WERI-Rb-1 (cell line): Measurements from ENCODE around the gene RFC3.
"Not testable (repeated sequence)": the region's sequence is repeated elsewhere in the genome, so short reads cannot be mapped to it uniquely, and the experiment has no call there.

Source experiments
- DNase-seq: peaks from one replicate; pipeline ENCODE4 v3.0.0-alpha.2; 2020
- H3K27ac ChIP-seq: fragments of 250-450 bp; sonication (Bioruptor Pico); 2 replicates; pipeline ENCODE4 v1.5.1; 2020; ENCODE audit warnings: mild to moderate bottlenecking, moderate library complexity
- H3K27me3 ChIP-seq: fragments of 250-450 bp; sonication (Bioruptor Pico); 2 replicates; pipeline ENCODE4 v1.5.1; 2021; ENCODE audit warnings: mild to moderate bottlenecking, low read depth, moderate library complexity; ENCODE audit not compliant: insufficient read depth, severe bottlenecking
- H3K36me3 ChIP-seq: fragments of 250-450 bp; sonication (Bioruptor Pico); 2 replicates; pipeline ENCODE4 v1.5.1; 2020; ENCODE audit warnings: mild to moderate bottlenecking, moderate library complexity
- H3K4me3 ChIP-seq: 2 replicates; pipeline ENCODE4 v1.5.1; 2011; ENCODE audit warnings: low read depth, mild to moderate bottlenecking, control low read depth, low read length
- H3K9me3 ChIP-seq: fragments of 250-450 bp; sonication (Bioruptor Pico); 2 replicates; pipeline ENCODE4 v1.5.1; 2021; ENCODE audit warnings: mild to moderate bottlenecking, moderate library complexity; ENCODE audit not compliant: severe bottlenecking
- TF ChIP-seq, protein P1 (sequence below): IDR thresholded peaks from 2 replicates; pipeline ENCODE4 v1.5.1; 2011; ENCODE audit warnings: low read depth, mild to moderate bottlenecking, control low read depth, inconsistent platforms, low read length

The RFC3 gene

DNA sequence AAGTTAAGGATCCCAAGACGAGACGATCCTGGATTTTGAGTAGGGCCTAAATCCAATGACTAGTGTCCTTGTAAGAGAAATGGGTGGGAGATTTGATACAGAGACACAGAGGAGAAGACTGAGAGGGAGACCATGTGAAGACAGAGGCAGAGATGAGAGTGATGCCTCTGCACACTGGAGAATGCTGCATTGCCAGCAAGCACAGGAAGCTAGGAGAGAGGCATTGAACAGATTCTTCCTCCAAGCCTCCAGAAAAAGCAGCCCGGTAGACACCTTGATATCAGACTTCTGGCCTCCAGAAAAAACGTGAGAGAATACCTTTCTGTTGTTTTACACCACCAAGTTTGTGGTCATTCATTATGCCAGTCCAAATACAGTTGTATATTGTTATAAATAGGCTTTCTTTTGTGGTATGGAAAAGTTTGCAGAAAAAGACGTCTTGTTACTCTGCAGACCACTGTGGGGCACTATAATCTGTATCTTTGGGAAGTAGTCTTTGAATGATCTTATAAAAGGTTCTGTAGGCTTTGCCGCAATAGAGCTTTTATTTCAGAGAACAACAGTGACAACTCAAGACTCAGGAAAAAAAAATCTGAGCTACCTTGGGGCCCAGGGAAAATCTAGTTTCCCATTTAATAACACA, 17.9 kb upstream of the RFC3 start:
- TF ChIP-seq, protein P1, sequence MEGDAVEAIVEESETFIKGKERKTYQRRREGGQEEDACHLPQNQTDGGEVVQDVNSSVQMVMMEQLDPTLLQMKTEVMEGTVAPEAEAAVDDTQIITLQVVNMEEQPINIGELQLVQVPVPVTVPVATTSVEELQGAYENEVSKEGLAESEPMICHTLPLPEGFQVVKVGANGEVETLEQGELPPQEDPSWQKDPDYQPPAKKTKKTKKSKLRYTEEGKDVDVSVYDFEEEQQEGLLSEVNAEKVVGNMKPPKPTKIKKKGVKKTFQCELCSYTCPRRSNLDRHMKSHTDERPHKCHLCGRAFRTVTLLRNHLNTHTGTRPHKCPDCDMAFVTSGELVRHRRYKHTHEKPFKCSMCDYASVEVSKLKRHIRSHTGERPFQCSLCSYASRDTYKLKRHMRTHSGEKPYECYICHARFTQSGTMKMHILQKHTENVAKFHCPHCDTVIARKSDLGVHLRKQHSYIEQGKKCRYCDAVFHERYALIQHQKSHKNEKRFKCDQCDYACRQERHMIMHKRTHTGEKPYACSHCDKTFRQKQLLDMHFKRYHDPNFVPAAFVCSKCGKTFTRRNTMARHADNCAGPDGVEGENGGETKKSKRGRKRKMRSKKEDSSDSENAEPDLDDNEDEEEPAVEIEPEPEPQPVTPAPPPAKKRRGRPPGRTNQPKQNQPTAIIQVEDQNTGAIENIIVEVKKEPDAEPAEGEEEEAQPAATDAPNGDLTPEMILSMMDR = no peak
- Histone ChIP-seq H3K9me3 (no peaks in the 10 kb centered on the region), H3K27me3 (no peaks in the 10 kb centered on the region), H3K27ac (no peak overlapping the region), H3K4me3 (no peak overlapping the region), H3K36me3 (no peaks in the 10 kb centered on the region)
- no peak for DNase-seq

DNA sequence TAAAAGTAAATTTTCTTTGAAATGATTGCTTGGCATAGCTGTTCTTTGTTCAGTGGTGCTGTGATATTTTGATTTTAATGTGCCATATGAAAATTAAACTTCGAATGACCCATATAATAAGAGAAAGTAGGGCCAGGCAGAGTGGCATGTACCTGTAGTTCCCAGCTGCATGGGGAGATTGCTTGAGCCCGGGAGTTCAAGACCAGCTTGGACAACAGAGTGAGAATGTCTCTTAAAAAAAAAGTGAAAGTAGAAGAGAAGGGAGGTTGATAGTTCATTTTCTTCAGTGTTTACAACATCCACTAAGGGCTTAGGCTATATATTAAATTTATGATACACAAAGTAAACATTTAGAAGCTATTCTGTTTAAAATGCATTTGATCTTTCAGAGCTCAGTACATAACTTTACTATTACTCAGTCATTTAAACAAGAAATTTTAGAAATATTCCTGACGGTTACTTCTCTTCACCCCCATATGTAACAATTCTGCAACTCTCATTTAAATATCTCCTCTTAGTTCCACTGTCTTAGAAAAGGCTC, 17.2 kb upstream of the RFC3 start:
- Histone ChIP-seq H3K27ac (no peak overlapping the region), H3K36me3 (no peaks in the 10 kb centered on the region), H3K27me3 (no peaks in the 10 kb centered on the region), H3K4me3 (no peak overlapping the region), H3K9me3 (no peaks in the 10 kb centered on the region)
- no peak for DNase-seq
- TF ChIP-seq, protein P1 = no peak

DNA sequence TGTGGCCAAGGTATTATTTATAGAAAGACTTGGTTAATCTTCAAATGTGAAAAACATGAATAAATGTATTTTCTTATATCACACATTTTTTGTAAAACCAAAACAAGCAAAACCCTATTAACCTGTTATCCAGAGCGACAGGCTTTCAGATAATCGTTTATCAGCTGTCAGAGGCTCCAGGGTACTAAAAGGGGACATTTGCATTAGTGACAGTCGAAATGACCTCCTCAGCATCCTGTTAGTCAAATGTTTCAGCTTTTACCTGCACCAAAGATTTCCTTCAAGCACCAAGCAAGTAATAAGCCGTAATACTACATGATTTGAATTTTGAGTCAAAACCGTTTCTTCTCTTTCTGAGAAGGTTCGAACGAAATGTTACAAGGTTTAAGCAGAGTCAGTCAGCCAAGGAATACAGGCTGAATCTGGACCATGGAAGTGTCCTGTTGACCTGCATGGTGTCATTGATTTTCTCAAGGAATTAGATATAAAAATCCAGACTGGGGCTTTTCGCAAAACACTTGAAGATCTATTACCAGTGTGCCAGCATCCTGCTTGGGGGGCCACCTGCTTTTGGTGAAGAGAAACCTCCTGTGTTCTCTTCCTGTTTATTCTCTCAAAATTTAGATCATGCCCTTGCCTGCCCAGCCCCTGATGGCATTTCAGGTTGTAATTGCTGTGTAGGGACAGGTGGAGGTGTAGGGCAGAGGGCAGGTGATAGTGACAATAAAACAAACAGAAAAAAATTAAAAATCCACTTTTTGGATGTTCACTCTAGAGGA, 11.3 kb upstream of the RFC3 start:
- DNase-seq = no peak
- TF ChIP-seq, protein P1 = no peak
- no peak overlapping the region for H3K27ac ChIP-seq
- H3K4me3 ChIP-seq = no peak overlapping the region
- no peaks in the 10 kb centered on the region for H3K36me3 ChIP-seq
- no peaks in the 10 kb centered on the region for H3K27me3 ChIP-seq
- H3K9me3 ChIP-seq = no peaks in the 10 kb centered on the region

DNA sequence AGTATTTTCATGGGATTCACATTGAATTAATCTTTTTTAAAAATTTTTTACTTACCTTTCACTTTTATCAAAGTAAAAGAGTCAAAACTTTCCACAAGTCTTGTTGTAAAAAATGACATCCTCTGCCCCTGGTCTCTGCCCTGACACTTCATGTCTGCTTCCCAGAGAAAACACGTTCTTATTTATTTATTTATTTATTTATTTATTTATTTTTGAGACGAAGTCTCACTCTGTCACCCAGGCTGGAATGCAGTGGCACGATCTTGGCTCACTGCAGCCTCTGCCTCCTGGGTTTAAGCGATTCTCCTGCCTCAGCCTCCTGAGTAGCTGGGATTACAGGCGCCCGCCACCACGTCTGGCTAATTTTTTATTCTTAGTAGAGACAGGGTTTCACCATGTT, 5.1 kb upstream of the RFC3 start:
- H3K27ac ChIP-seq, H3K36me3 ChIP-seq, H3K27me3 ChIP-seq, H3K9me3 ChIP-seq, DNase-seq, H3K4me3 ChIP-seq: not testable (repeated sequence)

DNA sequence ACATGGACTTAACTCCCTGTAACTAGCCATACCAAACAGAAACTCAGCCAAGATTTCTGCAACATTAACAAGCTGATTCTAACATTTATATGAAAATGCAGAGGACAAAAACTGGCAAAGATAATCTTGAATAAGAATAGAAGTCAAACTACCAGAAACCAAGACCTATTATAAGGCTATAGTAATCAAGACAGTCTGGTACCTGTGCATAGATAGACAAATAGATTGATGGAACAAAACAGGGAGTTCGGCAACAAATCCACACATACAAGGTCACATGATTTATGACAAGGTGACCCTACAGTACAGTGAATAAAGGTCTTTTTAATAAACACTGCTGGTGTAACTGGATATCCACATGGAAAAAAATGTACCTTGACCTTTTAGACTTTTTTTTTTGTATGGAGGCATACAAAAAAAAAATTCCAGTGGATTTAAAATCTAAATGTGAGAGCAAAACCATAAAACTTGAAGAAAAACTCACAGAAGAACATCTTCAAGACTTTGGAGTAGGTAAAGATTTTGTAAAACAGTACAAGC, 2.9 kb upstream of the RFC3 start:
- TF ChIP-seq, protein P1 = no peak
- Histone ChIP-seq H3K9me3 (no peaks in the 10 kb centered on the region), H3K4me3 (no peak overlapping the region), H3K27ac (no peak overlapping the region), H3K36me3 (peaks cover 7% of the 10 kb centered on the region), H3K27me3 (no peaks in the 10 kb centered on the region)
- DNase-seq = no peak

DNA sequence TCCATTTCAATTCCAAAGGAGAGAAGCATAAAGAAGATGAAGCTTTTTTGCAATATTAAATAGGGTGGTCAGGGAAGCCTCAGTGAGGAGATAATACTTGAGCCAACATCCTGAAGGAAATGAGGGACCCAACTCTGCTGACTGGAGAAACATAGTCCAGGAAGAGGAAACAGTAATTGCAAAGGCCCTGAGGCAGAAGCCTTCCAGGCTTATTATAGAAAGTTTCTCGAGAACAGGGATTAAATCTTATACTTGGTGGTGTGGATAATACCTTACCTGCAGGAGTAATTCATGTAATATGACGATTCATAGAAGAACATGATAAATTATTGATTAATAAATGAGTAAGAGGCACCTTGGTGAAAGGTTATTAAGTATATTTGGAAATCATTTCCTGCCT, 1.0 kb upstream of the RFC3 start:
- DNase-seq = no peak
- Histone ChIP-seq H3K27me3 (no peaks in the 10 kb centered on the region), H3K4me3 (no peak overlapping the region), H3K27ac (no peak overlapping the region), H3K9me3 (no peaks in the 10 kb centered on the region), H3K36me3 (peaks cover 23% of the 10 kb centered on the region)
- TF ChIP-seq, protein P1 = no peak
